GM04504 (cell line): ENCODE data around the gene SNCB.

Experiments
- DNase-seq: peaks from one replicate; pipeline ENCODE4 v3.0.0-alpha.2; 2012; ENCODE audit warnings: low read depth

The SNCB gene

DNA sequence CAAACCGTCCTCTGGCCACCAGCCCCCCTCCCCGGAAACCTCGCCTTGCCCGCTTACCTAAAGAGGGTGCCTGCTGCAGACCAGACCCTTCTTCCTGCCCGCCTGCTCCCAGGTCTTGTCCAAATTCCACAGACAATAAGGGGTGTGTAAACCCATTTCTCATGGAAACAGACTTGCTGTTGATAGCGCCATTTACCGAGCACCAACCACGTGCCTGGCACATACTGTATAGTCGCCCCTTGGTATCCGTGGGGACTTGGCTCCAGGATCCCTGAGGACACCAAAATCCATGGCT, 56.1 kb downstream of the SNCB start:
- DNase-seq, result no peak

DNA sequence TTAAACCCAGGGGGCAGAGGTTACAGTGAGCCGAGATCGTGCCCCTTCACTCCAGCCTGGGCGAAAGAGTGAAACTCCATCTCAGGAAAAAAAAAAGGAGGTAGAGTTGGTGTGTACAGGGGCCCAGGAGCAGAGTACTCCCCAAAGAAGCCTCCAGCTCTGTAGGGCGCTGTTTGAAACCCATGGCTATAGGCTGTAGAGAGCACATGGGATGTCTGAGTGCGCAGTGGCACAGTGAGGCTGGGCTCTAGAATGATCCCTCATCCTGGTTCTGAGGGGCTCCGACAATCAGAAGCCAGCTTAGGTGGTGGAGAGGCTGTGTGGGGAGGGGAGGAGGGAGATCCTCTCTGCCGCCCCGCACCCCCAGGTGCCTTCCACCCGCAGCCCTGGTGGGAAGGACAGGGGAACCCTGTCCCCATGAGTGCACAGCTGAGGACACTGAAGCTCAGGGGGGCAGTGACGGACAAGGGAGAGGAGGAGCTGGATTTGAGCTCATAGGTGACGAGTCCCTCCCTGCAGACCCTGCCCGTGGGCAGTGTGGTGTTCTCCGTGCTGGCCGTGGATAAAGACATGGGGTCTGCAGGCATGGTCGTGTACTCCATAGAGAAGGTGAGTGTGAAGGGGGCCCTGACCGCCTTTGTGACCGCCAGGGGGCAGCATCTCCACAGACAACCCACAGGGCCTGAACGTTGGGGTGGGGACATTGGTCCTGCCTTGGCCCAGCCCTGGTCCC, 56.6 kb downstream of the SNCB start:
- no peak for DNase-seq
